GM12878 (cell line): Measurements from ENCODE around the gene ZNF416. TPM values are rescaled to one million over a fixed set of nuclear protein-coding genes. Genes with fewer than 3 reads are reported as not detected.

ENCODE experiments used
- CBX3 ChIP-seq: fragments of 200-600 bp; sonication (generic); IDR thresholded peaks from 2 replicates; pipeline ENCODE4 v1.6.1; 2016; ENCODE audit warnings: low read depth, borderline replicate concordance
- CHD1 ChIP-seq: IDR thresholded peaks from 2 replicates; pipeline ENCODE4 v1.6.1; 2012; ENCODE audit warnings: low read depth, low read length, improper control_type of control experiment
- CREB1 ChIP-seq: IDR thresholded peaks from 2 replicates; pipeline ENCODE4 v1.6.1; 2012; ENCODE audit warnings: low read depth, mild to moderate bottlenecking, inconsistent platforms
- ETV6 ChIP-seq, 2 experiments: fragments of 450-650 bp in 1 of 2; IDR thresholded peaks in 1 of 2; conservative IDR thresholded peaks in 1 of 2; 2 replicates each; pipeline ENCODE4 v1.6.1; 2014; ENCODE audit warnings: antibody characterized with exemption in 1 of 2, borderline replicate concordance in 1 of 2, low read depth in 1 of 2, mild to moderate bottlenecking in 1 of 2, moderate library complexity in 1 of 2
- HDAC2 ChIP-seq: fragments of 200-600 bp; sonication (generic); IDR thresholded peaks from 2 replicates; pipeline ENCODE4 v1.6.1; 2017
- KDM1A ChIP-seq: fragments of 200-600 bp; sonication (generic); IDR thresholded peaks from 2 replicates; pipeline ENCODE4 v1.6.1; 2016; ENCODE audit warnings: borderline replicate concordance
- NR2C1 ChIP-seq: fragments of 450-650 bp; IDR thresholded peaks from 2 replicates; pipeline ENCODE4 v1.6.1; 2017; ENCODE audit warnings: antibody characterized with exemption, mild to moderate bottlenecking, moderate library complexity
- POLR2AphosphoS5 ChIP-seq: IDR thresholded peaks from 2 replicates; pipeline ENCODE4 v1.6.1; 2011; ENCODE audit warnings: mild to moderate bottlenecking, low read length, inconsistent platforms
- SMC3 ChIP-seq: IDR thresholded peaks from 2 replicates; pipeline ENCODE4 v1.6.1; 2011; ENCODE audit warnings: low read length, improper control_type of control experiment, borderline replicate concordance
- SUZ12 ChIP-seq: fragments of 200-600 bp; sonication (generic); IDR thresholded peaks from one replicate; pipeline ENCODE4 v1.6.1; 2018; ENCODE audit warnings: antibody characterized with exemption, mild to moderate bottlenecking; ENCODE audit not compliant: unreplicated experiment
- polyA plus RNA-seq, 11 experiments: library from polyadenylated mRNA; depleted of rRNA in 4 of 11; unstranded in 6 of 11; stranded (reverse) in 5 of 11; fragments of >200 nt; fragmentation: Nextera tagmentation in 4 of 11; fragmentation: Illumina TruSeq in 1 of 11; extraction: Ambion mirVana in 4 of 11; extraction: Trizol in 1 of 11; gene quantifications; 1 replicate in 1 of 11; 2 replicates in 10 of 11; pipeline versions ENCODE4 v1.2.1 to v1.2.3, GENCODE V29; 2011 to 2016; ENCODE audit warnings: inconsistent platforms in 2 of 11, missing spikeins in 2 of 11, low read depth in 1 of 11
- total RNA-seq, 4 experiments: library from RNA; depleted of rRNA in 3 of 4; stranded (reverse); fragments of >200 nt in 3 of 4; fragmentation: Illumina TruSeq in 1 of 4; extraction: Trizol in 1 of 4; gene quantifications; 2 replicates each; pipeline versions ENCODE4 v1.2.1 to v1.2.3, GENCODE V29; 2013 to 2021
- TF ChIP-seq, protein P1 (sequence below): IDR thresholded peaks from 2 replicates; pipeline ENCODE4 v1.6.1; 2011; ENCODE audit warnings: borderline replicate concordance, low read depth, mild to moderate bottlenecking, moderate library complexity, low read length; ENCODE audit not compliant: insufficient read depth, poor library complexity, severe bottlenecking
- TF ChIP-seq, protein P2 (sequence below): fragments of 450-650 bp; IDR thresholded peaks from 2 replicates; pipeline ENCODE4 v1.6.1; 2016; ENCODE audit warnings: mild to moderate bottlenecking, moderate library complexity, borderline replicate concordance
- TF ChIP-seq, protein P3 (sequence below): fragments of 450-650 bp; formaldehyde crosslinking; IDR thresholded peaks from 2 replicates; pipeline ENCODE4 v1.4.0; 2020; ENCODE audit warnings: mild to moderate bottlenecking, moderate library complexity
- TF ChIP-seq, protein P4 (sequence below): fragments of 450-650 bp; IDR thresholded peaks from 2 replicates; pipeline ENCODE4 v1.6.1; 2017; ENCODE audit warnings: mild to moderate bottlenecking, moderate library complexity

ZNF416 gene
- total and polyA plus RNA-seq, 10 of the 15 experiments (the other 5 are each of a cell fraction or from before 2014, with no cell fraction given), result 1.2 to 5.4 (median 4.7) TPM

DNA sequence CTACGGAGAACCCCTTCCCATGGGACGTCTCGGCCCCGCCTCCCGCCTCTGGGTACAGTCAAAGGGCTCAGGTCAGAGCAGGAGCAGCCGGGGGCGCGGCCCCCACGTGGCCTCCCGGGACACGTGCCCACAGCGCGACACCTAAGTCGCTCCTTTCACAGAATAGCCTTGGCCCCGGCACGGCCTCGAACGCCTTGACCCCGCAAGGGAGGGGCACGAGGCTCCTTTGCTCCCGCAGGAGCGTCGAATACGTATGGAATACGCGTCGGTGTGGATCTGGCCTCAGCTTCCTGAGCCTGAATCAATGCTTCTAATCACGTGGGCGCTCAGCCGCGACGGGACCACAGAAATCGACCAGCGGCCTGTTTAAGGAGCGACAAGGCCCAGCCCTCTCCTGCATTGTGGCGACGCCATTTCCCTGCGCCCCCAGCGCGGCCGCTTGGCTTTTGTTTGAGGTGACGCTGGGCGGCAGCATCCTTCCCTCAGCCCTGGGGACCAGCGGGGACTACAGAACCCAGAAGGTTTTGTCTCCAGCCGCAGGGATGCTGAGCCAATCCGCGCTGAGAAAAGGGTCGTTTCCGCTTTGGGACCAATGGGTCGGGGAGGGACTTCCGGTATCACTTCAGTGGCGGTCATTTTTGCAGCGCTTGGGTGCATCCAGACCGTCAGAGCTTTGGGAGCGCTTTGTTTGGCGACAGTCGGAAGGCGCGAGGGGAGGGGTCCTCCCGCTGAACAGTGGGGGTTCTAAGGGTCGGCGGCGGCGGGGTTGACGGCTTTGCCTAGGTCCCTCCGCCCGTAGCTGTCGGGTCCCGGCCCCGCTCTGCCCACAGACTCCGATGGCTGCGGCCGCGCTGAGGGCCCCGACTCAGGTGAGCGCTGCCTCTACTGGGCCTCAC, 5.1 kb upstream of the ZNF416 start, which contains the start of gene ZIK1 (continued):
- TF ChIP-seq CBX3 (no peak), POLR2AphosphoS5 (peak; percentile 50; the same call in 1 of the 2 replicates), ETV6 (conservative IDR thresholded peaks at IDR 0.05 in 1 of 2, IDR thresholded peaks at IDR 0.05 in 1 of 2; ENCODE audit: borderline replicate concordance in 1 of 2, low read depth in 1 of 2) (no peak), NR2C1 (peak; percentile 63), HDAC2 (no peak), KDM1A (no peak), SUZ12 (no peak), SMC3 (no peak), CREB1 (0 out of 2 replicates have a peak, but pooled peaks have one; percentile 75), CHD1 (no peak)
- TF ChIP-seq, protein P1, sequence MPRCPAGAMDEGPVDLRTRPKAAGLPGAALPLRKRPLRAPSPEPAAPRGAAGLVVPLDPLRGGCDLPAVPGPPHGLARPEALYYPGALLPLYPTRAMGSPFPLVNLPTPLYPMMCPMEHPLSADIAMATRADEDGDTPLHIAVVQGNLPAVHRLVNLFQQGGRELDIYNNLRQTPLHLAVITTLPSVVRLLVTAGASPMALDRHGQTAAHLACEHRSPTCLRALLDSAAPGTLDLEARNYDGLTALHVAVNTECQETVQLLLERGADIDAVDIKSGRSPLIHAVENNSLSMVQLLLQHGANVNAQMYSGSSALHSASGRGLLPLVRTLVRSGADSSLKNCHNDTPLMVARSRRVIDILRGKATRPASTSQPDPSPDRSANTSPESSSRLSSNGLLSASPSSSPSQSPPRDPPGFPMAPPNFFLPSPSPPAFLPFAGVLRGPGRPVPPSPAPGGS, result no peak
- TF ChIP-seq, protein P2, sequence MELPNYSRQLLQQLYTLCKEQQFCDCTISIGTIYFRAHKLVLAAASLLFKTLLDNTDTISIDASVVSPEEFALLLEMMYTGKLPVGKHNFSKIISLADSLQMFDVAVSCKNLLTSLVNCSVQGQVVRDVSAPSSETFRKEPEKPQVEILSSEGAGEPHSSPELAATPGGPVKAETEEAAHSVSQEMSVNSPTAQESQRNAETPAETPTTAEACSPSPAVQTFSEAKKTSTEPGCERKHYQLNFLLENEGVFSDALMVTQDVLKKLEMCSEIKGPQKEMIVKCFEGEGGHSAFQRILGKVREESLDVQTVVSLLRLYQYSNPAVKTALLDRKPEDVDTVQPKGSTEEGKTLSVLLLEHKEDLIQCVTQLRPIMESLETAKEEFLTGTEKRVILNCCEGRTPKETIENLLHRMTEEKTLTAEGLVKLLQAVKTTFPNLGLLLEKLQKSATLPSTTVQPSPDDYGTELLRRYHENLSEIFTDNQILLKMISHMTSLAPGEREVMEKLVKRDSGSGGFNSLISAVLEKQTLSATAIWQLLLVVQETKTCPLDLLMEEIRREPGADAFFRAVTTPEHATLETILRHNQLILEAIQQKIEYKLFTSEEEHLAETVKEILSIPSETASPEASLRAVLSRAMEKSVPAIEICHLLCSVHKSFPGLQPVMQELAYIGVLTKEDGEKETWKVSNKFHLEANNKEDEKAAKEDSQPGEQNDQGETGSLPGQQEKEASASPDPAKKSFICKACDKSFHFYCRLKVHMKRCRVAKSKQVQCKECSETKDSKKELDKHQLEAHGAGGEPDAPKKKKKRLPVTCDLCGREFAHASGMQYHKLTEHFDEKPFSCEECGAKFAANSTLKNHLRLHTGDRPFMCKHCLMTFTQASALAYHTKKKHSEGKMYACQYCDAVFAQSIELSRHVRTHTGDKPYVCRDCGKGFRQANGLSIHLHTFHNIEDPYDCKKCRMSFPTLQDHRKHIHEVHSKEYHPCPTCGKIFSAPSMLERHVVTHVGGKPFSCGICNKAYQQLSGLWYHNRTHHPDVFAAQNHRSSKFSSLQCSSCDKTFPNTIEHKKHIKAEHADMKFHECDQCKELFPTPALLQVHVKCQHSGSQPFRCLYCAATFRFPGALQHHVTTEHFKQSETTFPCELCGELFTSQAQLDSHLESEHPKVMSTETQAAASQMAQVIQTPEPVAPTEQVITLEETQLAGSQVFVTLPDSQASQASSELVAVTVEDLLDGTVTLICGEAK, result peak; percentile 92
- TF ChIP-seq, protein P3, sequence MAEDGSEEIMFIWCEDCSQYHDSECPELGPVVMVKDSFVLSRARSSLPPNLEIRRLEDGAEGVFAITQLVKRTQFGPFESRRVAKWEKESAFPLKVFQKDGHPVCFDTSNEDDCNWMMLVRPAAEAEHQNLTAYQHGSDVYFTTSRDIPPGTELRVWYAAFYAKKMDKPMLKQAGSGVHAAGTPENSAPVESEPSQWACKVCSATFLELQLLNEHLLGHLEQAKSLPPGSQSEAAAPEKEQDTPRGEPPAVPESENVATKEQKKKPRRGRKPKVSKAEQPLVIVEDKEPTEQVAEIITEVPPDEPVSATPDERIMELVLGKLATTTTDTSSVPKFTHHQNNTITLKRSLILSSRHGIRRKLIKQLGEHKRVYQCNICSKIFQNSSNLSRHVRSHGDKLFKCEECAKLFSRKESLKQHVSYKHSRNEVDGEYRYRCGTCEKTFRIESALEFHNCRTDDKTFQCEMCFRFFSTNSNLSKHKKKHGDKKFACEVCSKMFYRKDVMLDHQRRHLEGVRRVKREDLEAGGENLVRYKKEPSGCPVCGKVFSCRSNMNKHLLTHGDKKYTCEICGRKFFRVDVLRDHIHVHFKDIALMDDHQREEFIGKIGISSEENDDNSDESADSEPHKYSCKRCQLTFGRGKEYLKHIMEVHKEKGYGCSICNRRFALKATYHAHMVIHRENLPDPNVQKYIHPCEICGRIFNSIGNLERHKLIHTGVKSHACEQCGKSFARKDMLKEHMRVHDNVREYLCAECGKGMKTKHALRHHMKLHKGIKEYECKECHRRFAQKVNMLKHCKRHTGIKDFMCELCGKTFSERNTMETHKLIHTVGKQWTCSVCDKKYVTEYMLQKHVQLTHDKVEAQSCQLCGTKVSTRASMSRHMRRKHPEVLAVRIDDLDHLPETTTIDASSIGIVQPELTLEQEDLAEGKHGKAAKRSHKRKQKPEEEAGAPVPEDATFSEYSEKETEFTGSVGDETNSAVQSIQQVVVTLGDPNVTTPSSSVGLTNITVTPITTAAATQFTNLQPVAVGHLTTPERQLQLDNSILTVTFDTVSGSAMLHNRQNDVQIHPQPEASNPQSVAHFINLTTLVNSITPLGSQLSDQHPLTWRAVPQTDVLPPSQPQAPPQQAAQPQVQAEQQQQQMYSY, result no peak
- TF ChIP-seq, protein P4, sequence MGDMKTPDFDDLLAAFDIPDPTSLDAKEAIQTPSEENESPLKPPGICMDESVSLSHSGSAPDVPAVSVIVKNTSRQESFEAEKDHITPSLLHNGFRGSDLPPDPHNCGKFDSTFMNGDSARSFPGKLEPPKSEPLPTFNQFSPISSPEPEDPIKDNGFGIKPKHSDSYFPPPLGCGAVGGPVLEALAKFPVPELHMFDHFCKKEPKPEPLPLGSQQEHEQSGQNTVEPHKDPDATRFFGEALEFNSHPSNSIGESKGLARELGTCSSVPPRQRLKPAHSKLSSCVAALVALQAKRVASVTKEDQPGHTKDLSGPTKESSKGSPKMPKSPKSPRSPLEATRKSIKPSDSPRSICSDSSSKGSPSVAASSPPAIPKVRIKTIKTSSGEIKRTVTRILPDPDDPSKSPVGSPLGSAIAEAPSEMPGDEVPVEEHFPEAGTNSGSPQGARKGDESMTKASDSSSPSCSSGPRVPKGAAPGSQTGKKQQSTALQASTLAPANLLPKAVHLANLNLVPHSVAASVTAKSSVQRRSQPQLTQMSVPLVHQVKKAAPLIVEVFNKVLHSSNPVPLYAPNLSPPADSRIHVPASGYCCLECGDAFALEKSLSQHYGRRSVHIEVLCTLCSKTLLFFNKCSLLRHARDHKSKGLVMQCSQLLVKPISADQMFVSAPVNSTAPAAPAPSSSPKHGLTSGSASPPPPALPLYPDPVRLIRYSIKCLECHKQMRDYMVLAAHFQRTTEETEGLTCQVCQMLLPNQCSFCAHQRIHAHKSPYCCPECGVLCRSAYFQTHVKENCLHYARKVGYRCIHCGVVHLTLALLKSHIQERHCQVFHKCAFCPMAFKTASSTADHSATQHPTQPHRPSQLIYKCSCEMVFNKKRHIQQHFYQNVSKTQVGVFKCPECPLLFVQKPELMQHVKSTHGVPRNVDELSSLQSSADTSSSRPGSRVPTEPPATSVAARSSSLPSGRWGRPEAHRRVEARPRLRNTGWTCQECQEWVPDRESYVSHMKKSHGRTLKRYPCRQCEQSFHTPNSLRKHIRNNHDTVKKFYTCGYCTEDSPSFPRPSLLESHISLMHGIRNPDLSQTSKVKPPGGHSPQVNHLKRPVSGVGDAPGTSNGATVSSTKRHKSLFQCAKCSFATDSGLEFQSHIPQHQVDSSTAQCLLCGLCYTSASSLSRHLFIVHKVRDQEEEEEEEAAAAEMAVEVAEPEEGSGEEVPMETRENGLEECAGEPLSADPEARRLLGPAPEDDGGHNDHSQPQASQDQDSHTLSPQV, result no peak
